GM10266 (cell line): ENCODE data around the gene TMEM163.

Experiments used
- DNase-seq: peaks from one replicate; pipeline ENCODE4 v3.0.0; 2012; ENCODE audit errors: extremely low spot score
- TF ChIP-seq, protein P1 (sequence below): IDR thresholded peaks from 2 replicates; pipeline ENCODE4 v1.5.1; 2012; ENCODE audit warnings: mild to moderate bottlenecking, low read depth; ENCODE audit not compliant: control insufficient read depth, insufficient read depth; ENCODE audit errors: missing control alignments

Gene TMEM163

DNA sequence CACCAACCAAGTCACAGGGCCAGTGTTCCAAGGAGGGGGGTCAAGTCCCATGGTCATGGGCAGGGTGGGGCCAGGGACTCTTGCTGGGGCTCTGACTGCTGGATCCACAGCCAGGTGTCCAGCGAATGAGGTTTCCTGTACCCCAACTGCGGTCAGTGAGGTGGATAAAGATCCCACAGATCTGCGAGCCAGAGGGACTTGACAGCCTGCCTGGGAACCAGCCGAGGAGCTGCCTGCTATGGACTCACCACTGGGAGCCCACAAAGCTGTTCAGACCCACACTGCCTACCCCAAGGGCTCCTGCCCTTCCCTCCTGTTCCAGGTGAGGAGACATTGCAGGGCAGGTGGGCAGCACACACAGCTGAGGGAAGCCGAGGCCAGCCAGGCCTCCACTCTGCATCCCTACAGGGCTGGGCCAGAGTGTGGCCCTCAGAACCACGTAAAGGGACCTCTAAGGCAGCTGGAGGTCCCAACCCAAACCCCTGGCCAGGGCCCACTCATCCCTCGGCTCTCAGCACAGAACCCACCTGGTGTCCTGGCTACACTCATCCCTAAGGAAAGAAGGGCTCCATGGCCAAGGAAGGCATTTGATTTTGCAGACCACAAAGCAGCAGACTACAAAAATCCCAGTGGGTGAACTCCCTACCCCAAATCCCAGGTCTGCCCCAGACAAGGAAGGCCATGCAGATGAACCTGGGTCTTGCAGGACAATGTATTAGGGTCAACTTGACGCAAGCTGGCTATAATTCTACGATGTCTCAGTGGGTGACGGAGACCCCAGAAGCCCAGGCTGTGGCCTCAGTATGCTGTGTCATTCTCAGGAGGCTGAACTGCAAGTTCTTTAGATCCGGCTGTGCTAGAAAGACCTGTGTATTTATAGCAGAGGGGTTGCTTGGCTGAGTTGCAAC is 255.8 kb downstream of the TMEM163 start:
- TF ChIP-seq, protein P1, sequence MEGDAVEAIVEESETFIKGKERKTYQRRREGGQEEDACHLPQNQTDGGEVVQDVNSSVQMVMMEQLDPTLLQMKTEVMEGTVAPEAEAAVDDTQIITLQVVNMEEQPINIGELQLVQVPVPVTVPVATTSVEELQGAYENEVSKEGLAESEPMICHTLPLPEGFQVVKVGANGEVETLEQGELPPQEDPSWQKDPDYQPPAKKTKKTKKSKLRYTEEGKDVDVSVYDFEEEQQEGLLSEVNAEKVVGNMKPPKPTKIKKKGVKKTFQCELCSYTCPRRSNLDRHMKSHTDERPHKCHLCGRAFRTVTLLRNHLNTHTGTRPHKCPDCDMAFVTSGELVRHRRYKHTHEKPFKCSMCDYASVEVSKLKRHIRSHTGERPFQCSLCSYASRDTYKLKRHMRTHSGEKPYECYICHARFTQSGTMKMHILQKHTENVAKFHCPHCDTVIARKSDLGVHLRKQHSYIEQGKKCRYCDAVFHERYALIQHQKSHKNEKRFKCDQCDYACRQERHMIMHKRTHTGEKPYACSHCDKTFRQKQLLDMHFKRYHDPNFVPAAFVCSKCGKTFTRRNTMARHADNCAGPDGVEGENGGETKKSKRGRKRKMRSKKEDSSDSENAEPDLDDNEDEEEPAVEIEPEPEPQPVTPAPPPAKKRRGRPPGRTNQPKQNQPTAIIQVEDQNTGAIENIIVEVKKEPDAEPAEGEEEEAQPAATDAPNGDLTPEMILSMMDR: no peak
- no peak for DNase-seq

DNA sequence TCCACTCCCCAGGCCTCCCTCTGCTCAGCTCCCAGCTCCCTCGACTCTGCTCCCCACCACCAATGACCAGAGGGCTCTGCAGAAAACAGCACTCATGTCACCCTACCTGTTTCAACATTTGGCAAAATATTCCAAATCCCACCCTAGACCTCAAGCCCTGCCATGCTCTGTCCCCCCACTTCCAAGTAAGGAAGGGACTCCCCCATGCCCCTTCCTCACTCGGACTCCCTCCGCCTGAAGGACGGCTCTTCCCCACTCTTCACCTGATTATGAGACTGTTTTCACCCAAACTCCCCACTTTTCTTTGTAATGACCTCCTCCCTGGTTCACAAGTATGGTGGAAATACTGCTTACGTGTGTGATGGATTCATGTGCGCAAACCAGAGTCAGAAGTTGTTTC is 256.5 kb downstream of the TMEM163 start:
- no peak for DNase-seq
- TF ChIP-seq, protein P1: no peak

DNA sequence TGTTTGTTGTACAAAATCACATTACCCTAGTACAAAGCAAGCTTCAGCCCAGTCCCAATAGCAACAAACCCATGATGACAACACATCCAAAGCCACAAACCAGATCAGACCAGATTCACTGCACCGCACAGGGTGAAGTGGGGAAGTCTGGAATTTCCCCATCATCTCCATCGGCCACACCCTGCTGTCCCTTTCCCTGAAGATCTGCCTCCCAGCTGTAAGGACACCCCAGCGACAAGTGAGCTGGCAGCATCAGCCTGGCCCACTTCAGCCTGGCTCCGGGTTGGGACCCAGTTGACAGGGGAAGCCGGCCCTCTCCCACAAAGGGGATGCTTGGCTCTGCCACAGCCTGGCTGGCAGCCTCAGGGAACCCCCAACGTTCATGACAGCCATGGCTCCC is 257.3 kb downstream of the TMEM163 start:
- TF ChIP-seq, protein P1: no peak
- no peak for DNase-seq

DNA sequence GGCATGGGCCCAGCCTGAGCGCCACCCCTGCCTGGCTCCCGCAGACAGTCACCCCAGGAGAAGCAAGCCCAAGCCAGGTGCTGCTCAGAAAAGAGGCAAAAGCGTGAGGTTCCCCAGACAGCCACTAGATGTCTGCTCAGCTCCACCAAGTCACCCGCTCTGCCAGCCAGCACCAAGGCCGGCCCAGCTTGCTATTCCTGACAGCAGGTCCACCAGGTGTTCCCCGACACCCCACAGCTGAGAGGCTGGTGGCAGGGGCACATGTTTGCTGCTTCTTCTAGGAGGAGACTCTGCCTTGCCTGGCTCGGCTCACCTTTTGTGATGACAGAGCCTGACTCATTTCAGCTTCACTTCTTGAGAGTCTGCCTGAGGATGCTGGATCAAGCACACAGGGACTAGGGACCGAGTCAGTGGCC is 258.2 kb downstream of the TMEM163 start:
- peak; percentile 56 for DNase-seq
- TF ChIP-seq, protein P1: peak; percentile 59

DNA sequence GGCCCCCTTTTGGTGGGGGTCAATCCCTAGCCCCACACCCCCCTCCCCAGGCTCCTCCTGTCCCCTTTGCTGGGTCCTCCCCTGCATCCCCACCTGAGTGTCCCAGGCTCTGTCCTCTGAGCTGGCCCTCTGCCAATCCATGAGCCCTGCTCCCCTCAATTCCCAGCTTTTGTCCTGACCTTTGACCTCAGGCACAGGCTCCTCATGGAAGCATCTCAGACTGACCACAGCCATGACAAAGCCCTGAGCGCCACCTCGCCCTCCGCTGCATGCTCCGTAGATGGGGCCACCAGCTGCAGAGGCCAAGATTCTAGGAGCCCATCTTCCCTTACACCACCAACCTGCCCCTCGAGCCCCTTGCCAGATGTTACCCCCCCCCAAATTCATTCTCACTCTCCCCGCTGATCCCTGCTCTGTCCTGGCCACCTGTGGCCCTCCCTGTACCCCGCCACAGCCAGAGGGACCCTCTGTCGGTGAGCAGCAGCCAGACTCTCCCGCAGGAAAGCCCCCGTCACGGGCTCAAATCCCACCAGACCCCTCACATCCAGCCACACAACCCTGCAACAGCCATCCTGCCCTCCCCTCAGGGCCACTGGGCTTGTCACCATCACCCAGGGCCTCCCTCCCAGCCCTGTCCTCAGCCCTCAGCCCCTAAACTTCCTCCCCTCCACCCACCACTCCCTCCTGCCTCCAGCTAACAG is 258.9 kb downstream of the TMEM163 start:
- TF ChIP-seq, protein P1: no peak
- DNase-seq: no peak

DNA sequence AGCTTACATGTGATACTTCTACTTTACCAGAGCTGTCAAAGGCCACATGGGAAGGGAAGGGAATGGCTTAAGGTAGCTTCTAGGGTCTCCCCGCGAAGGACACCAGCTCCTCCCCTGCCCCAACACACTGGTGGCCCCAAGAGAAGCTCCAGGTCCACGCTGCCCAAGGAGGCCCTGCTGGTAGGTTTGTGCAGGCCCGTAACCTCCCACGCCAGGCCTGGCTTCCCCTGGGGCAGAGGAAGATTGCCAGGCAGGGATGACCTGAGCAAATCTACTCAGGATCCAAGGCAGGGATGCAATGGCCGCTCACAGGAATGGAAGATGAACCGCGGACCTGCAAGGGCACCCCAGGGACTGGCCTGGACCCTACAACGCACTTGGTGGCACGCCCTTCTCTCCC is 259.9 kb downstream of the TMEM163 start:
- TF ChIP-seq, protein P1: no peak
- DNase-seq: no peak

DNA sequence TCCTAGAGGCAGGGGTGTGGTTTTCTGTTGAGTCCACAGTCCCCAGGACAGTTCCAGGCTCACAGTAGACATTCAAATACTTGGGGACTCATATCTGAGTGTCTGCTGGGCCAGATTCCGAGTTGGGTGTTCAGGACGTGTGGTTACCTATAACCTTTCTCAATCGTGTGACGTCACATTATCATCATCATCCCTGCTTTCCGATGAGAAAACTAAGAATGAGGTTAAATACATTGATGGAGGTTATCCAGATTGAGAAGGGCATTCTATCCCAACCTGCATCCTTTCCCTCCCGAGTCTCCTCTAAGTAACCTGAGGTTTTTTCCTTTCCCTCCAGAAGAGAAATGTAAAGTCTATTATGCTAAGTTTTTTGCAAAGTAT is 260.3 kb downstream of the TMEM163 start:
- no peak for DNase-seq
- TF ChIP-seq, protein P1: no peak
